Measurements from ENCODE around the gene CTNNA3. TPM values are rescaled to one million over a fixed set of nuclear protein-coding genes. Genes with fewer than 3 reads are reported as not detected.

Gene CTNNA3
- total RNA-seq, 2 donors from 2014 or later, result 3.2 to 7.2 TPM

DNA sequence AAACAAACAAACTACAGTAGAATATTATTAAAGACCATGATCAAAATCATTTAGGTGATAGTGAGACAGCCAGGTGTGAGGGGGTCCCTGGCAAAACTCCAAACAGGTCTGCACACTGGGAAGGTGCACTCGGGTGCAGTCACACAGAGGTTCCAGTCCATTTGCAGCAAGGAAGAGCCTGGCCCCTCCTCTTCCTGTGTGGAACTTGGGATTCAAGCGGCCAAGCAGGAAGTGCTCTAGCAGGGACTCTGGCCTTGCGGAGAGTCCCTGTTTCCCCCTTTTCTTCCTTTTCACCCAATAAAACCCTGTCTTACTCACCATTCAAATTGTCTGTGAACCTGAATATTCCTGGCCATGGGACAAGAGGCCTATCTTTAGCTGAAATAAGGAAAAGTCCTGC lies 588.3 kb downstream of the CTNNA3 start:
- Mint-ChIP-seq H3K4me3 (no peak overlapping the region), H3K4me1 (no peaks in the 10 kb centered on the region), H3K9me3 (no peaks in the 10 kb centered on the region), H3K27ac (no peak overlapping the region), H3K27me3 (ENCODE audit: insufficient read depth) (no peaks in the 10 kb centered on the region), H3K36me3 (ENCODE audit: low read depth) (no peaks in the 10 kb centered on the region)
- DNase-seq, result peak; percentile 45
- Histone ChIP-seq H3K36me3 (ENCODE audit: control insufficient read depth, insufficient read depth, low read length) (no peaks in the 10 kb centered on the region), H3K4me3 (ENCODE audit: low read length) (no peak overlapping the region), H3K27ac (ENCODE audit: low read depth, low read length) (no peak overlapping the region), H3K4me1 (ENCODE audit: control insufficient read depth, insufficient read depth, low read length) (no peaks in the 10 kb centered on the region), H3K27me3 (ENCODE audit: control insufficient read depth, insufficient read depth, low read length, poor library complexity, severe bottlenecking) (no peaks in the 10 kb centered on the region), H3K9me3 (ENCODE audit: control insufficient read depth, low read length) (no peaks in the 10 kb centered on the region), H3K9ac (ENCODE audit: extremely low read depth, low read length, poor library complexity, severe bottlenecking) (no peak overlapping the region)
- TF ChIP-seq, protein P1, sequence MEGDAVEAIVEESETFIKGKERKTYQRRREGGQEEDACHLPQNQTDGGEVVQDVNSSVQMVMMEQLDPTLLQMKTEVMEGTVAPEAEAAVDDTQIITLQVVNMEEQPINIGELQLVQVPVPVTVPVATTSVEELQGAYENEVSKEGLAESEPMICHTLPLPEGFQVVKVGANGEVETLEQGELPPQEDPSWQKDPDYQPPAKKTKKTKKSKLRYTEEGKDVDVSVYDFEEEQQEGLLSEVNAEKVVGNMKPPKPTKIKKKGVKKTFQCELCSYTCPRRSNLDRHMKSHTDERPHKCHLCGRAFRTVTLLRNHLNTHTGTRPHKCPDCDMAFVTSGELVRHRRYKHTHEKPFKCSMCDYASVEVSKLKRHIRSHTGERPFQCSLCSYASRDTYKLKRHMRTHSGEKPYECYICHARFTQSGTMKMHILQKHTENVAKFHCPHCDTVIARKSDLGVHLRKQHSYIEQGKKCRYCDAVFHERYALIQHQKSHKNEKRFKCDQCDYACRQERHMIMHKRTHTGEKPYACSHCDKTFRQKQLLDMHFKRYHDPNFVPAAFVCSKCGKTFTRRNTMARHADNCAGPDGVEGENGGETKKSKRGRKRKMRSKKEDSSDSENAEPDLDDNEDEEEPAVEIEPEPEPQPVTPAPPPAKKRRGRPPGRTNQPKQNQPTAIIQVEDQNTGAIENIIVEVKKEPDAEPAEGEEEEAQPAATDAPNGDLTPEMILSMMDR (conservative IDR thresholded peaks at IDR 0.05), result no peak
- 89 to 100% methylated on average over 2 to 3 of the region's 3 CpGs for WGBS, 2 experiments (ENCODE audit: insufficient coverage in 1 of 2, insufficient read length in 1 of 2)

DNA sequence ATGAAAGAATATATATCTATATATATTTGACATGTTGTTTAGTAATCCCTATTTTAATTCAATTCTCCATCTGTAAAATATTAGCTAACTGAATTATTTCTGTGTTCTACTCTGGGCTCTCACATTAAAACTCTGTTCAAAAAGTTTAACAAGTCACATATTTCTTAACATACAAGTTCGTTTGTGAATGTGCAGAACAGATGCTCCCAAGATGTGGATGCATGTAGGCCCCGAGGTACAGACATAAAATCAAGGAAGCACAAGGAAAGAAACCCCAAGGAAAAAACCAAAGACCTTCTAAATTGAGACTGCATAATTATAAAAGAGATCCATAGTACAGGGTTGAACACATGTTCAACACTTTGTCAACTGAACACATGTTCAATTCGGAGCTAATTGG lies 595.0 kb downstream of the CTNNA3 start:
- Mint-ChIP-seq H3K36me3 (ENCODE audit: low read depth) (no peaks in the 10 kb centered on the region), H3K4me3 (no peak overlapping the region), H3K9me3 (no peaks in the 10 kb centered on the region), H3K27ac (no peak overlapping the region), H3K27me3 (ENCODE audit: insufficient read depth) (no peaks in the 10 kb centered on the region), H3K4me1 (peaks cover 3% of the 10 kb centered on the region)
- no peak overlapping the region for H3K9ac ChIP-seq (ENCODE audit: extremely low read depth, low read length, poor library complexity, severe bottlenecking)
- no peak for DNase-seq
- TF ChIP-seq, protein P1 (conservative IDR thresholded peaks at IDR 0.05), result no peak
- WGBS, 2 experiments (ENCODE audit: insufficient coverage in 1 of 2, insufficient read length in 1 of 2), result 84 to 100% methylated on average over 1 to 3 of the region's 3 CpGs
- no peaks in the 10 kb centered on the region for H3K36me3 ChIP-seq (ENCODE audit: control insufficient read depth, insufficient read depth, low read length)
- no peaks in the 10 kb centered on the region for H3K9me3 ChIP-seq (ENCODE audit: control insufficient read depth, low read length)
- H3K27me3 ChIP-seq (ENCODE audit: control insufficient read depth, insufficient read depth, low read length, poor library complexity, severe bottlenecking), result no peaks in the 10 kb centered on the region
- no peak overlapping the region for H3K4me3 ChIP-seq (ENCODE audit: low read length)
- no peak overlapping the region for H3K27ac ChIP-seq (ENCODE audit: low read depth, low read length)
- no peaks in the 10 kb centered on the region for H3K4me1 ChIP-seq (ENCODE audit: control insufficient read depth, insufficient read depth, low read length)

DNA sequence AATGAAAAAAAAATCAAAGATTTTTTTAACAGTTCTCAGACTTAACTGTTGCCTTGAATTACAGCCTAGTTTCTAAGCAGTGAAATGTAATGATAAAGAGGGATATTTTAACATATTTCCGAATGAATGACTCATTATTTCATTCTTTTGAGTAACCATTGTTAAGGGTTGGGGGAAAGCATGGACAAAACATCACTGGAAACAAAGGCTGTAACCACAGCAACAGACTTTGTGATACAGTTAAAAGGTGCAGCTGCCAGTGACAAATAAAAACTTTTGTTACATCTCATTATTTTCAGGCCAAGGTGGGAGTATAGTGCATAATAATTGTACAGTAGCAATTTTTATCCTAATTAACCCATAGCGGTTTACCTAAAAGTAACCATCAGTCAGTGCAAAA lies 597.5 kb downstream of the CTNNA3 start:
- no peaks in the 10 kb centered on the region for H3K27me3 ChIP-seq (ENCODE audit: control insufficient read depth, insufficient read depth, low read length, poor library complexity, severe bottlenecking)
- no peaks in the 10 kb centered on the region for H3K36me3 ChIP-seq (ENCODE audit: control insufficient read depth, insufficient read depth, low read length)
- H3K9me3 ChIP-seq (ENCODE audit: control insufficient read depth, low read length), result no peaks in the 10 kb centered on the region
- Mint-ChIP-seq H3K36me3 (ENCODE audit: low read depth) (no peaks in the 10 kb centered on the region), H3K27ac (peak overlapping the region; percentile 44), H3K27me3 (ENCODE audit: insufficient read depth) (no peaks in the 10 kb centered on the region), H3K9me3 (no peaks in the 10 kb centered on the region), H3K4me3 (no peak overlapping the region), H3K4me1 (peaks cover 3% of the 10 kb centered on the region)
- no peak overlapping the region for H3K4me3 ChIP-seq (ENCODE audit: low read length)
- no peaks in the 10 kb centered on the region for H3K4me1 ChIP-seq (ENCODE audit: control insufficient read depth, insufficient read depth, low read length)
- TF ChIP-seq, protein P1 (conservative IDR thresholded peaks at IDR 0.05), result no peak
- no peak for DNase-seq
- 76 to 80% methylated on average over 2 of the region's 2 CpGs for WGBS, 2 experiments (ENCODE audit: insufficient coverage in 1 of 2, insufficient read length in 1 of 2)
- H3K27ac ChIP-seq (ENCODE audit: low read depth, low read length), result peak overlapping the region; percentile 77
- no peak overlapping the region for H3K9ac ChIP-seq (ENCODE audit: extremely low read depth, low read length, poor library complexity, severe bottlenecking)
